Esophagus squamous epithelium (tissue), 4 donors: Measurements from ENCODE around the gene TNFRSF4.

Experiments used
- POLR2A ChIP-seq, 4 donors: fragments of 450-650 bp; IDR thresholded peaks; one replicate each; pipeline ENCODE4 v1.6.1; 2017; ENCODE audit warnings: antibody characterized with exemption in 4 of 4, mild to moderate bottlenecking in 4 of 4, moderate library complexity in 3 of 4
- TF ChIP-seq, protein P1 (sequence below), 6 experiments: fragments of 450-650 bp in 4 of 6; fragments of 200-600 bp in 2 of 6; sonication (generic) in 2 of 6; IDR thresholded peaks; one replicate each; pipeline ENCODE4 v1.5.1; 2016 to 2019; ENCODE audit warnings: antibody characterized with exemption in 6 of 6, mild to moderate bottlenecking in 4 of 6, moderate library complexity in 4 of 6

DNA sequence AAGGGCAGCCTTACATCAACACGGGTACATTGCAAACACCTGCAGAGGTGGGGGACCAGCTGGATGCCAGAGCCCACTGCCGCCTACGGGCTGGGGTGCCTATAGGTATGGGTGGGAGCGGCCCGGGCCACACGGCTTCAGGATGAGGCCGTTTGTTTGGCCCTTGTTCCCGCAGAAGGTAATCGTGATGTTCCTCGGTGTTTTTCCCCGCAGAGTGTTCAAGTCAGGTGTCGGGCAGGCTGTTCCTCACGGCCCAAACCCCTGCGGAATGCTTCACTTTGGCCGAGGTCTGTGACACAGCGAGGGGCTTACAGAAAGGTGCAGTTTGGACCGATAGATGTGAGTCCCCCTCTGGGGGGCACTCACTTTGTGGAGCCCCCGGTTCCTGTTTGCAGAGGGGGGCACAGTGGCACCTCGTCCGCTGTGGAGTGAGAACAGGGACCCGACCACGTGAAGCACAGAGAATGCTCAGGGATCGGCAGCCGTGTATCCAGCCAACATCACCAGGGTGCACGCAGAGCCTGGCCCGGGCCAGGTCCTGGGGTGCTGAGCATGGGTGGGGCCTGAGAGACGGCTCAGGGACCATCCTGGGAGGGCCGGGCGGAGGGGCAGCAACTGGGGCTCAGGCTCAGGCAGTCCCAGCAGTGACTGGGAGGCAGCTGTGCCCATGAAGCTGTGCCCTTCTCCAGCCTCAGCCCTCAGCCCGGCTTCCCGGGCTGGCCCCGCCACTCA is 40.7 kb downstream of the TNFRSF4 start:
- TF ChIP-seq, protein P1, sequence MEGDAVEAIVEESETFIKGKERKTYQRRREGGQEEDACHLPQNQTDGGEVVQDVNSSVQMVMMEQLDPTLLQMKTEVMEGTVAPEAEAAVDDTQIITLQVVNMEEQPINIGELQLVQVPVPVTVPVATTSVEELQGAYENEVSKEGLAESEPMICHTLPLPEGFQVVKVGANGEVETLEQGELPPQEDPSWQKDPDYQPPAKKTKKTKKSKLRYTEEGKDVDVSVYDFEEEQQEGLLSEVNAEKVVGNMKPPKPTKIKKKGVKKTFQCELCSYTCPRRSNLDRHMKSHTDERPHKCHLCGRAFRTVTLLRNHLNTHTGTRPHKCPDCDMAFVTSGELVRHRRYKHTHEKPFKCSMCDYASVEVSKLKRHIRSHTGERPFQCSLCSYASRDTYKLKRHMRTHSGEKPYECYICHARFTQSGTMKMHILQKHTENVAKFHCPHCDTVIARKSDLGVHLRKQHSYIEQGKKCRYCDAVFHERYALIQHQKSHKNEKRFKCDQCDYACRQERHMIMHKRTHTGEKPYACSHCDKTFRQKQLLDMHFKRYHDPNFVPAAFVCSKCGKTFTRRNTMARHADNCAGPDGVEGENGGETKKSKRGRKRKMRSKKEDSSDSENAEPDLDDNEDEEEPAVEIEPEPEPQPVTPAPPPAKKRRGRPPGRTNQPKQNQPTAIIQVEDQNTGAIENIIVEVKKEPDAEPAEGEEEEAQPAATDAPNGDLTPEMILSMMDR (IDR thresholded peaks at IDR 0.05), result no peak
- TF ChIP-seq POLR2A (IDR thresholded peaks at IDR 0.05), result no peak
